ENCODE results near the gene UBE2J1. TPM values are rescaled to one million over a fixed set of nuclear protein-coding genes. Genes with fewer than 3 reads are reported as not detected.

Gene UBE2J1
- total RNA-seq, 1 donor from 2014 or later = 40.4 TPM

GRCh38 chr6:89291256-89291819 lies 61.2 kb downstream of the UBE2J1 start:
- DNase-seq (ENCODE audit: low spot score) = no peak

- DNase-seq (ENCODE audit: low spot score) = peak; percentile 73
These were observed 61.9 kb downstream of the UBE2J1 start for GRCh38 chr6:89290401-89291155.

- no peak for DNase-seq (ENCODE audit: low spot score)
These were observed 62.8 kb downstream of the UBE2J1 start for GRCh38 chr6:89289710-89290109.

GRCh38 chr6:89287351-89288028 lies 65.0 kb downstream of the UBE2J1 start:
- DNase-seq (ENCODE audit: low spot score) = peak; percentile 69

DNA sequence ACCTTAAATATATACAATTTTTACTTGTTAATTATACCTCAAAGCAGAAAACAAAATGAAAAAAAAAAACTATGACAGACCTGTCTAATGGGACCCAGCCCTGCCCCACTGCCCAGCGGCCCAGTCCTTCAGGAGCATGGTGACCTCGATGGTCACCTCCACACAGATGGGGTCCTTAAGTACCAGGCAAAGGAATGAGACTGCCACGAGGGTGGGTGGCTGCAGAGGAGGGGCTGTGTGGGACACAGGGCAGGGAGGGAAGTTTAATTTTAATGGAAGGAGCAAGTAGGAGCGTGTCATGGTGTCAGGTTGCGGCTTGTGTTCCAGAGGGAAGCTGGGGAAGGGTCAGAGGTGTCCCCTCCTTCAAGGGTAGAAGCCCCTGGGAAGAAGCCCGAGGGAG lies 66.0 kb downstream of the UBE2J1 start:
- DNase-seq (ENCODE audit: low spot score) = peak; percentile 75

GRCh38 chr6:89284963-89285735 lies 67.4 kb downstream of the UBE2J1 start:
- DNase-seq (ENCODE audit: low spot score) = peak; percentile 64

DNA sequence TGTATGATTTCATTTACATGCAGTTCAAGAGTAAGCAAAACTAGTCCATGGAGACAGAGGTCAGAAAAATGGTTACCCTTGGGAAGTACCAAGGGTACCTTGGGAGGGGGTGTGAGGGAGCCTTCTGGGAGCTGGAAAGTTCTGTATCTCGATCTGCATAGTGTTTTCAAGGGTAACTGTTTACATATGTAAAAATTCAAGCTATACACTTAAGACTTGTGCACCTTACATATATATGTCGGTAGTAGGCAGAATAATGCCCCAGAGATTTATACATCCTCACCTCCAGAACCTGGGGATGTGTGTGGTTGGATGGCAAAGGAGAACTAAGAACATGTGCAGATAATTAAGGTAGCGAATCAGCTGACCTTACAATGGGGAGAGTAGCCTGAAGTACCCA lies 68.4 kb downstream of the UBE2J1 start:
- no peak for DNase-seq (ENCODE audit: low spot score)

- DNase-seq (ENCODE audit: low spot score) = no peak
These were observed 69.8 kb downstream of the UBE2J1 start for GRCh38 chr6:89282749-89283148.

DNA sequence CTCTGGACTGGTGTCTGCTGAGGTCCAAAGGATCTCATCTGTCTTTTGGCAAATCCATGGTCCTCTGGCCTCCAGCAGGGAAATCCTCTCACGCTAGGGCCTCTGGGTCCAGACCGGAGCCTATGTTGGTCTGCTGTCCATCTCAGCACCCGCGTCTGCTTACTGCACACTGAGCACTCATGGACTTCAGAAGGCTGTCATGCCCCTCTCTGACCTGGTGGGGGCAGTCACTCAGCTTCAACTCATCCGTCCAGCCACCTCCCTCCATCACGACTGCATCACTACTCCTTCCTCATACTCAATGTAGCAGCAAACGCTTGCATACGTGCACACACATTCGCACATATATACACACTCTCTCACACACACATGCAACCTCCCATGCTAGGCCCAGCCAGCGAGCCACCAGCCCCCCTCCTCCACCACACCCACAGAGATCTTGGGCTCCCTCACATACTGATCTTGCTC lies 70.7 kb downstream of the UBE2J1 start:
- DNase-seq (ENCODE audit: low spot score) = peak; percentile 71

DNA sequence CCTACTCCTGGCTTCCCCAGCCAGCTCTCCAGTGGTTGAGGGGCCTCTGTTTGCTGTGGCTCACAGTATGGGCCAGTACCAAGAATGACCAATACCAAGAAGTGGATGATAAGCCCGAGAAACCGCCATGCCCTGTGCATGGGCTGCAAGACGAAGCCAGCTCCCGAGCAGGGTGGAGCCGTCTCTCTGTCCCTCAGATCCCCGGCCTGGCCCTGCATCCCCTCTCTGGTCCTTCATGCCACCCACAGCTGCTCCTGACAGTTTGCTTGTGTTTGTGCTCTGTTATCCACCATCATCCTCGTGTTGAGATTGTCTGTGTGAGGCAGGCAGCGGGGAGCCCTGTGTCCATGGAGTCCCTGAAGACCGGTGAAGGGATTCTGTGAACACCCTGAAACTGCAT lies 73.6 kb downstream of the UBE2J1 start:
- peak; percentile 71 for DNase-seq (ENCODE audit: low spot score)

Other genes with a start within 250 kb of the UBE2J1 start
- gene SRSF12, start 234.7 kb downstream of the UBE2J1 start, total RNA-seq = 1.5 TPM
- gene PM20D2, start 206.7 kb downstream of the UBE2J1 start, total RNA-seq = 3.9 TPM
- not detected for gene GABRR1, start 135.4 kb downstream of the UBE2J1 start, total RNA-seq
- 2.2 TPM for gene GABRR2, start 37.4 kb downstream of the UBE2J1 start, total RNA-seq
- 28.7 TPM for gene RRAGD, start 59.6 kb upstream of the UBE2J1 start, total RNA-seq
- 7.1 TPM for gene ANKRD6, start 80.4 kb upstream of the UBE2J1 start, total RNA-seq

All from mesenteric fat pad (tissue), 1 donor.